CD4-positive, alpha-beta T cell treated with Interleukin-15 for 1 hour (primary cell): Measurements from ENCODE around the gene PDK4.
"Not testable (repeated sequence)": the region's sequence is repeated elsewhere in the genome, so short reads cannot be mapped to it uniquely, and the experiment has no call there.

Source experiments
- DNase-seq: peaks from one replicate; pipeline ENCODE4 v3.0.0-alpha.2; 2020

Gene PDK4

GRCh38 chr7:95596198-95597063 is at the start of gene PDK4:
Gene PDK4 (minus strand): TSS chr7:95596516. CDS start chr7:95596293, 223 bp downstream.
- peak; percentile 32 for DNase-seq

DNA sequence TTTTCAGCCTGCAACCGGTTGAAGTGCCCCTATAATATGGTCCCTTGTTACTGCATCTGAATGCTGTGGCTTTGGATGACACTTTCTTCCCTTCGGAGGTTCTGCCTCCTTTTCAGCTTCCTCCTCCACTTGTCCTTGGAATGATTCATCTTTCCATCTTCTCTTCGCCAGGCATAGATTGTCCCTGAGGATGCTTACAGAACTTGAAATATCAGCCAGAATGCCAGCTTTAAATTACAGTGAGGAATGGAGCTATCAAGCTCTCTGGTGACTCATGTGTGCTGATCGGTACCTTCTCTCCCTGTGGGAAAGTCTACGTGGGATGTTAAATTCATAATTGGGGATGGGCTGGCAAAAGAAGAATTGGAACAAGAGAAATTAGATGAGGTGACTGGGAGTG is 45.9 kb upstream of the PDK4 start:
- DNase-seq = no peak

DNA sequence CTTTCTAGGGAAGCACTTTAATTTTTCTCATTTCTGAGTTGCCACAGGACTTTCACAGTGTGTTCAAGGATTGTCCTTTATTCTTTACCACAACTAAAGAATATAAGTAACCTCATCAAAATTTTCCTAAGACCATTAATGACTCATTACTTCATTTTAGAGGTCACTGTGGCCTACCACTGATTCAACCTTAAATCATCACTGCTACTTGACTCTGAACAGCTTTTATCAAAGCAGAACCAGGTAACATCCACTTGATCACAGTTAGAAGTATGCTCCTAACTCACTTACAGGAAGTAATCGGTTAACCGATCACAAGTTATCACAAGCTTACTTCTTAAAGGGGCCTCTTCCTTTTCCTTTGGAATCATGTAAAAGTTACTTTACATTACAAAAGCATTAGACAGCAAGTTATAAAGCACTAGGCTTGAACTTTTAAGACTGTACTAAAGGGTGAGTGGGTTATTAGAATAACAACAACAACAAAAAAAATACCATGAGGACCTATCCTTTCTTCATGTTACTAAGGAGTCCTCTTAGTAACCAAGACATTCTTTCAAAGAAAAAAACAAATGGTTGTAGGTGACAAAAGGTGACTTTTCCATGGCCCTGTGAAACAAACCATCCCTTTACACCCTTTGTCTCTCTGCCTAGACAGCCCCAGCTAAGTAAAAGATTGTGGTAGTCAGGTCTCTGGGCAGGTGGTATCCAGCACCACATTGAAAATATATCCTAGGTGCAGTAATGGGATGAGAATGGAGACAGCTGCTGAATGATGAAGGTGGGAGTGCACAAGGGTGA is 40.0 kb upstream of the PDK4 start:
- DNase-seq = no peak

- no peak for DNase-seq
Observed at GRCh38 chr7:95632609-95633008, 36.3 kb upstream of the PDK4 start.

GRCh38 chr7:95631527-95631926 is 35.2 kb upstream of the PDK4 start:
- DNase-seq = no peak

GRCh38 chr7:95630702-95631458 is 34.6 kb upstream of the PDK4 start:
- no peak for DNase-seq

DNA sequence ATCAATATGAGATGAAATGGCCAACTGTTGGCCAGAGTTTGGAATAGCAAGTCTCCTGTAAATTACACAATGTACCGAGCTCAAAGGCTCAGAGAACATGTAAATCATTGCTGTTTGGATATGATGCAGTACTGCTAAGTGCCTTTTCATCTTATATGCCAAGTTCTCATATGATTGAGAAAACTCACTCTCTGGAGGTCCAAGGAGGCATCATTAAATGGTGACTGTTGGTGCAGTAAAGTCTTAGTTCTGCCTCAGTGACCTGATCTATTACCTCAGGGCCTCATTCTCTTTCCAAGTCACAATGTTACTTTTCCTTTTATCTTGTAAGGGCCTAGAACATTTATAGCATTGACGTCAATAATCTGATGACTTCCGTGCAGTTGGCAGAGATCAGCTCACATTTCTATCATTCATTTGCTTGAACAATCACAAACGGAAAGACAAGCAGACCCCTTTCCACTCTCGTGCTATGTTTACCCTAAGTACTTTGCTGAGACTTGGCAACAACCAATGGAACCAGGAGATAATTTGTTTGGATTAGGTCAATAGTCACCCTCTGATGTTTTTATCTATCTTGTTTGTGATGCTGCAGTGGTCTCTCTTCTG is 32.6 kb upstream of the PDK4 start:
- DNase-seq = no peak

DNA sequence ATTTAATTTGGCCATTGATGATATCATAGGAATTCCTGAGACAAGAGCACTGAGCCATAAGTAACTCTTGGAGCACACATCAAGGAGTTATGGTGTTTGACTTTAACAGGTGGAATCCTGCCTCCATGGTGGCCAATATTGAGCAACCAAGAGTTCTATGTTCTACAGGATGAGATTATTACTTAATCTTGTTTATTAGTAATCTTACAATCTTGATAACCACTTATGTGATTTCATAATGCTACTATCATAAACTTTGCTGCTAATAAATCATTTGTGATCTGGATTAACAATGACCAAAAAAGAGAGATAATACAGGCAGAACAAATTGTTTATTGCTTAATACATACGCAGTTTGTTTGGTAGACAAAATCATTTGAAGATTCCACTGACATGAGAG is 27.5 kb upstream of the PDK4 start:
- DNase-seq = no peak

- no peak for DNase-seq
Observed at GRCh38 chr7:95622859-95623258, 26.5 kb upstream of the PDK4 start.

- DNase-seq = no peak
Observed at GRCh38 chr7:95622001-95622549, 25.8 kb upstream of the PDK4 start.

DNA sequence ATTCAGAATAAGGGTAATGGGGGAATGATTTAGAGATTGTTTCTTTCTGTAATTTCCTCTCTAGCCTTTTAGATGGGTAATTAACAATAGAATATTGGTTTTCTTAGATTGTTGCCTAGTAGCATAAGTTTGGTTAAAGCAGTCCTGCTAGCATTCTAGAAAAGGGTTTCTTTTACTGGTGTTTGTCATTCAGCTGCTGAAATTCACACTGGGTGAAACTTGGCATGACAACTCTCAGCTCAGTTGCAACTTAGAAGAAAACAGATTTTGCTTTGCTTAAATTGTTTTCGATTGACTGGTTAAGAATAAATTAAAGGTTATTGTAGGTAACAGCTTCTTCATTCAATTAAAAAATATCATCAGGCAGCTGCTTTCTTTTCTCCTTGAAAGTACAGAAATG is 25.1 kb upstream of the PDK4 start:
- DNase-seq = no peak

DNA sequence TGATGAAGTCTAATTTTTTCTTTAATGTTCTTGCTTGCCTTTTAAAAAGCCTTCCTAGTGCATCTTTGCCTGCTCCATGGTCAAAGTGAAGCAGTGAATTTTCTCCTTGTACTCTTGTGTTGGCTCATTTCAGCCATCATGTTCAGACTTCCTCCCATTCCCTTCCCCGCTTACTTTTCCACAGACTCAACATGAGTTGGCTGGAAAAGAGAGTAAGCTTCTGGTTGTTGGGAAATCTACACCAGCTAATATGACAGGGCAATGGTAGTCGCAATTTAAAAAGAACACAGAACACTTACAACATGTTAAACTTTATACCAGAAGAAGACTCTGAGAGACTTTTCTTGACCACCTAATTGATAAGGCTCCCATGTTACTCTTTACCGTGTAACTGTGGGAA is 24.3 kb upstream of the PDK4 start:
- DNase-seq = no peak

DNA sequence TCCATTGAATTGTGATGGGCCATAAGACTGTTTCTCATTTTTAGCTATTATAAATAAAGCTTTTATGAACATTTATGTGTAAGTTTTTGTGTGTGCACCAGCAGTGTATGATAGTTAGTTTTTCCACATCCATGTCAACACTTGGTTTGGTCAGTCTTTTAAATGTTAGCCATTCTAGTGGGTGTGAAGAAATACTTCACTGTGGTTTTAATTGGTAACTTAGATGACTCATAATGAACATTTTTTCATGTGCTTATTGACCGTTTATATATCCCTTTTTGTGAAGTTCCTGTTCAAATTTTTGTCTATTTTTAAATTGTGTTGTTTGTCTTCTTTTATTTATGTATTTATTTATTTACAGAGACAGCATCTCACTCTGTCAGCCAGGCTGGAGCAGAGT is 23.6 kb upstream of the PDK4 start:
- no peak for DNase-seq

DNA sequence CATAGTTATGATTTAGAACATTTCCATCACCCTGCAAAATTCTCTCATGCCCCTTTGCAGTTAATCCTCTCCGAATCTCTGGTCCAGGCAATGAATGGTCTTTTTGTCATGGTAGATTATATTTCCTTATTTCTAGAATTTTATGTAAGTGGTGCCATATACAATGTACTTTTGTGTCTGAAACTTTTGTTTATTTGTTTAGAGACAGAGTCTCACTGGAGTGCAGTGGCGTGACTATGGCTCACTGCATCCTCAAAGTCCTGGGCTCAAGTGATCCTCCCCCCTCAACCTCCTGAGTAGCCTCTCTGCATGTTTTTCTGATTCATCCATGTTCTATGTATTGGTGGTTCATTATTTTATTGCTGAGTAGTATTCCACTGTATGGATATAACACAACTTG is 23.2 kb upstream of the PDK4 start:
- DNase-seq = no peak

- no peak for DNase-seq
Observed at GRCh38 chr7:95614442-95614940, 18.2 kb upstream of the PDK4 start.

GRCh38 chr7:95611224-95611623 is 14.9 kb upstream of the PDK4 start:
- DNase-seq = no peak

DNA sequence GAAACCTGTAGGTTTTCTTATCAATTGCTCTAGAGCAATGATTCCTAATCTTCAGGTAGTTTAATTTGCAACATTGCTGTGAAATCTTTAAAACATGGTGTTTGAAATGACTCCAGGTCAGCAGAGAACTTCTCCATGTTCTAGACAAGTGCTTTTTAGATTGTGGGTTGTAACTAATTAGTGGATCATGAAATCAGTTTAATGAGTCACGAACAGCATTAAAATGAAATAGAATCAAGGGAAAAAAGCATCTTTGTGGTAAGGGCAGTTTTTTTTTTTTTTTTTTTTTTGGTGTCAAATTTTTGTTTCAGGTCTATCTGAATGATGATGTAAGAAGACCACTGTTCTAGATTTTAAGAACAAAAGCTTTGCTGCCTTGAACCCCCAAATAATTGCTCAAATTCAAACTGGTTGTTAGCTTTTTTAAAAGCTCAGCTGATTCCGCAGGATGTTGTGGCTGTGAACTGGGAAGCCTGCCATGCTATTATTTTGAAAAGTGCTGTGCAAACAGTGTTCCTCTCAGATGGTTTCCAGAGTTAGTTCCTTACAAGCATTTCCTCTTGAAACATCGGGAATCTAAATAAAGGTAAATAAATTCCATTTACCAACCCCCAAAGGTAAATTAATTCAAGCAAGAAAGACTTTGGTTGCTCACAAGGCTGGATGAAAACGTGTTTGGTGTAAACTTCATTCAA is 13.1 kb upstream of the PDK4 start:
- no peak for DNase-seq

DNA sequence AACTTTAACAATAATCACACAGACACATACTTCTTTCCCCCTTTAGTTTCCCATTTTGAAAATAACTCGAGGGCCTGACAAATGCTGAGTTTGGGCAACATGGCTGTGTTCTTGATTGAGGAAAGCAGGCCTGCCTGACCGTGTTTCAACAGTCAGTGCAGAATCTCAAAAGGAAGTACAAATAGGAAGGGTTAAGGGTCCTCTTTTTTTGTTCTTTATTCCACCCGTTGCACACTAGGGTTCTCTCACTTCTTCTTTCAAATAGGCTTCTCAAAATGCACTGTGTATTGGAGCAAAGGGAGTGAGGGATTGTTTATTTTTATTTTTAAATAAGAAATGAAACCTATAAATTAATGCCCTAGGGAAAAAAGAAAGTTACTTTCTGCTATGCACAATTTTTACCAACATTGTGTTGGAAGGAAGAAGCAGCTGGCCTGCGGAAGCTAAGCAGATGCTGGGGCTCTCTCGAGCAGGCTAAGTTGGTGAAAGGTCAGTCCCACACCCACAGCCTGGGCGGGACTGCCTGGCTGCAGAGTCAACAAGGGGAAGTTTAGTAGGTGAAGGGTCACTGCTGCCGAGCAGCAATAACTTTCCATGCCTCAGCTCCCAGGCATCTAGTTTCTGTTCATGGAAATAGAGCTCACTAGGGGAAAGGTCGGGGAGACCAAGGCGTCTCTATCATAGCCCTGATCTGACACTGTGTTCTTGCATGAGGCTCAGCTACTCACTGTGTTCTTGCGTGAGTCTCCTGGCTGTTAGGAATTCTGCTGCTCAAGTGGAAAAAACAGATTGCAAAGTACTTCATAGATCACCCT is 12.2 kb upstream of the PDK4 start:
- peak; percentile 66 for DNase-seq

DNA sequence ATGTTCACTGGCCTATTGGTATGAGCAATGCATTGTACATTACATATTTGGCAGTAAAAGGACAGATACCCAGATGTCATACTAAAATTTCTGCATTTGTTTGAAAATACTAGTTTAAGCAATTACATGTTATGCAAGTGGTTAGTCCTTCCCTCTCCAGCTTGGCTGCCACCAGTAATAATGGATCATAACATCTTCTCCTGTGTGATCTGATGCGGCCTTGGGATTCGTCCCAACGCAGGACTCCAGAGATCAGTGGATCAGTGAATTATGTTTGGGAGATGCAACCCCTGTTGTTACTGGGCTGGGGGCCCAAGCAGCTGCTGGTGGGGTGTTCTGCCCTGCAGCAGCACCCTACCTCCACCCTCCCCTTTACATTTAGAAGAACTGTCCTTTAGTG is 11.2 kb upstream of the PDK4 start:
- no peak for DNase-seq

GRCh38 chr7:95605275-95605674 is 9.0 kb upstream of the PDK4 start:
- no peak for DNase-seq

DNA sequence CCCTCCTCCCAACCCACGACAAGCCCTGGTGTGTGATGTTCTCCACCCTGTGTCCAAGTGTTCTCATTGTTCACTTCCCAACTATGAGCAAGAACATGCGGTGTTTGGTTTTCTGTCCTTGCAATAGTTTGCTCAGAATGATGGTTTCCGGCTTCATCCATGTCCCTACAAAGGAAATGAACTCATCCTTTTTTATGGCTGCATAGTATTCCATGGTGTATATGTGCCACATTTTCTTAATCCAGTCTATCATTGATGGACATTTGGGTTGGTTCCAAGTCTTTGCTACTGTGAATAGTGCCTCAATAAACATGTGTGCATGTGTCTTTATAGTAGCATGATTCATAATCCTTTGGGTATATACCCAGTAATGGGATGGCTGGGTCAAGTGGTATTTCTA is 8.5 kb upstream of the PDK4 start:
- not testable (repeated sequence) for DNase-seq
